CD4-positive, CD25-positive, alpha-beta regulatory T cell (primary cell): Measurements from ENCODE around the gene ID3. TPM values are rescaled to one million over a fixed set of nuclear protein-coding genes. Genes with fewer than 3 reads are reported as not detected.

Experiments
- ATAC-seq, 2 donors: fragments of 150-1000 bp; cut with Tn5 transposase; one replicate each; pipeline ENCODE4 v1.10.0; 2021; ENCODE audit warnings: low read depth in 2 of 2, moderate number of reproducible peaks in 2 of 2, moderate library complexity in 1 of 2
- DNase-seq, 3 donors: peaks; one replicate each; pipeline versions ENCODE4 v3.0.0 to v3.0.0-alpha.2; 2012 to 2022; ENCODE audit warnings: mixed read lengths in 1 of 3
- H3K27ac ChIP-seq: one replicate; pipeline ENCODE4 v1.7.0; 2013; ENCODE audit warnings: mild to moderate bottlenecking, low read length; ENCODE audit not compliant: insufficient read depth, poor library complexity, severe bottlenecking
- H3K27me3 ChIP-seq: one replicate; pipeline ENCODE4 v1.7.0; 2013; ENCODE audit warnings: low read length; ENCODE audit not compliant: control insufficient read depth, insufficient read depth
- H3K36me3 ChIP-seq: one replicate; pipeline ENCODE4 v1.7.0; 2013; ENCODE audit warnings: mild to moderate bottlenecking, low read length, moderate library complexity; ENCODE audit not compliant: control insufficient read depth, insufficient read depth
- H3K4me1 ChIP-seq: 2 replicates; pipeline ENCODE4 v1.7.0; 2013; ENCODE audit warnings: mild to moderate bottlenecking, low read length; ENCODE audit not compliant: insufficient read depth, control insufficient read depth, poor library complexity, severe bottlenecking
- H3K4me3 ChIP-seq: one replicate; pipeline ENCODE4 v1.7.0; 2013; ENCODE audit warnings: low read depth, mild to moderate bottlenecking, low read length, moderate library complexity
- H3K9me3 ChIP-seq, 2 experiments: 1 replicate in 1 of 2; 2 replicates in 1 of 2; pipeline ENCODE4 v1.7.0; 2013; ENCODE audit warnings: low read length in 2 of 2, mild to moderate bottlenecking in 1 of 2, moderate library complexity in 1 of 2; ENCODE audit not compliant: control insufficient read depth in 2 of 2
- H3K27ac Mint-ChIP-seq, 3 donors: one replicate each; pipeline ENCODE4 v1.8.0; 2020 to 2022; ENCODE audit warnings: mild to moderate bottlenecking in 3 of 3, mixed read lengths in 3 of 3, moderate library complexity in 2 of 3
- H3K27me3 Mint-ChIP-seq: one replicate; pipeline ENCODE4 v1.8.0; 2022; ENCODE audit warnings: mild to moderate bottlenecking, mixed read lengths
- H3K36me3 Mint-ChIP-seq: one replicate; pipeline ENCODE4 v1.8.0; 2020; ENCODE audit warnings: mixed read lengths
- H3K4me1 Mint-ChIP-seq, 4 donors: one replicate each; pipeline ENCODE4 v1.8.0; 2020 to 2022; ENCODE audit warnings: mixed read lengths in 4 of 4, mild to moderate bottlenecking in 1 of 4
- H3K4me3 Mint-ChIP-seq, 4 donors: one replicate each; pipeline ENCODE4 v1.8.0; 2020 to 2022; ENCODE audit warnings: mild to moderate bottlenecking in 4 of 4, mixed read lengths in 4 of 4, moderate library complexity in 3 of 4
- H3K9me3 Mint-ChIP-seq, 7 donors: one replicate each; pipeline ENCODE4 v1.8.0; 2020 to 2022; ENCODE audit warnings: mixed read lengths in 7 of 7, mild to moderate bottlenecking in 3 of 7, moderate library complexity in 2 of 7
- polyA plus RNA-seq, 4 donors: library from polyadenylated mRNA; unstranded; fragments of 300-500 nt; fragmentation: Illumina TruSeq; gene quantifications; one replicate each; pipeline ENCODE4 v1.2.3, GENCODE V29; 2021
- total RNA-seq: library from RNA; stranded (reverse); gene quantifications from one replicate; pipeline ENCODE4 v1.2.3, GENCODE V29; 2022

The ID3 gene
- total and polyA plus RNA-seq, 5 donors from 2014 or later = 35.9 to 56.9 (median 51.1) TPM

- Mint-ChIP-seq H3K36me3 (peaks cover 5% of the 10 kb centered on the region), H3K9me3 (no peaks in the 10 kb centered on the region), H3K27ac (peak overlapping the region in 2 of 3 donors; percentile 68 to 82), H3K27me3 (peaks cover 26% of the 10 kb centered on the region), H3K4me1 (peaks cover 12 to 54% (median 20%) of the 10 kb centered on the region in 4 donors), H3K4me3 (peak overlapping the region; percentile 27 to 77 (median 64))
- Histone ChIP-seq H3K9me3 (no peaks in the 10 kb centered on the region), H3K27me3 (peaks cover 5% of the 10 kb centered on the region), H3K36me3 (no peaks in the 10 kb centered on the region), H3K27ac (no peak overlapping the region), H3K4me1 (peaks cover 35% of the 10 kb centered on the region), H3K4me3 (no peak overlapping the region)
- DNase-seq (peak in 2 of 3 donors; percentile 34 to 56), ATAC-seq (no peak)
Measured at GRCh38 chr1:23562137-23562876, 3.0 kb upstream of the ID3 start.

GRCh38 chr1:23561813-23562100 lies 2.5 kb upstream of the ID3 start:
- no peak overlapping the region for H3K4me3 ChIP-seq

GRCh38 chr1:23561076-23561812 lies 1.9 kb upstream of the ID3 start:
- Histone ChIP-seq H3K4me3 (no peak overlapping the region), H3K9me3 (no peaks in the 10 kb centered on the region), H3K4me1 (peaks cover 46% of the 10 kb centered on the region), H3K36me3 (no peaks in the 10 kb centered on the region), H3K27ac (no peak overlapping the region), H3K27me3 (peaks cover 5% of the 10 kb centered on the region)
- Mint-ChIP-seq H3K27me3 (peaks cover 21% of the 10 kb centered on the region), H3K36me3 (peaks cover 12% of the 10 kb centered on the region), H3K4me1 (peaks cover 12 to 58% (median 28%) of the 10 kb centered on the region in 4 donors), H3K4me3 (peak overlapping the region in 3 of 4 donors; percentile 25 to 99 (median 97)), H3K27ac (peak overlapping the region; percentile 28 to 90 (median 74)), H3K9me3 (no peaks in the 10 kb centered on the region)
- DNase-seq = no peak
- no peak for ATAC-seq

More at GRCh38 chr1:23561813-23562100, 2.5 kb upstream of the ID3 start:
- Histone ChIP-seq H3K27me3 (peaks cover 5% of the 10 kb centered on the region), H3K27ac (no peak overlapping the region), H3K4me1 (peaks cover 41% of the 10 kb centered on the region), H3K9me3 (no peaks in the 10 kb centered on the region), H3K36me3 (no peaks in the 10 kb centered on the region)
- ATAC-seq (no peak), DNase-seq (no peak)
- Mint-ChIP-seq H3K9me3 (no peaks in the 10 kb centered on the region), H3K36me3 (peaks cover 9% of the 10 kb centered on the region), H3K27ac (peak overlapping the region in 1 of 3 donors; percentile 82), H3K4me3 (peak overlapping the region in 2 of 4 donors; percentile 66 to 97), H3K27me3 (peaks cover 26% of the 10 kb centered on the region), H3K4me1 (peaks cover 12 to 56% (median 25%) of the 10 kb centered on the region in 4 donors)

GRCh38 chr1:23559985-23560741 lies 862 bp upstream of the ID3 start:
- Histone ChIP-seq H3K27me3 (peaks cover 5% of the 10 kb centered on the region), H3K4me3 (peak overlapping the region; percentile 97), H3K27ac (peak overlapping the region; percentile 88), H3K36me3 (no peaks in the 10 kb centered on the region), H3K4me1 (peaks cover 57% of the 10 kb centered on the region), H3K9me3 (no peaks in the 10 kb centered on the region)
- H3K4me3 Mint-ChIP-seq = peak overlapping the region; percentile 89 to 99 (median 97)
- ATAC-seq (no peak), DNase-seq (no peak)
- H3K4me1 Mint-ChIP-seq = peaks cover 12 to 66% (median 36%) of the 10 kb centered on the region in 4 donors
- H3K9me3 Mint-ChIP-seq = no peaks in the 10 kb centered on the region
- peaks cover 12% of the 10 kb centered on the region for H3K36me3 Mint-ChIP-seq
- peak overlapping the region; percentile 87 to 96 (median 90) for H3K27ac Mint-ChIP-seq
- H3K27me3 Mint-ChIP-seq = peaks cover 16% of the 10 kb centered on the region

- H3K4me1 Mint-ChIP-seq = peaks cover 12 to 75% (median 43%) of the 10 kb centered on the region in 4 donors
- no peaks in the 10 kb centered on the region for H3K9me3 Mint-ChIP-seq
- H3K27ac Mint-ChIP-seq = peak overlapping the region; percentile 87 to 96 (median 90)
- H3K36me3 ChIP-seq = no peaks in the 10 kb centered on the region
- H3K36me3 Mint-ChIP-seq = peaks cover 12% of the 10 kb centered on the region
- DNase-seq (no peak), ATAC-seq (no peak)
- H3K27me3 Mint-ChIP-seq = peaks cover 18% of the 10 kb centered on the region
- H3K27me3 ChIP-seq = peaks cover 4% of the 10 kb centered on the region
- no peaks in the 10 kb centered on the region for H3K9me3 ChIP-seq
- peak overlapping the region; percentile 88 for H3K27ac ChIP-seq
- H3K4me3 ChIP-seq = peak overlapping the region; percentile 97
- H3K4me3 Mint-ChIP-seq = peak overlapping the region; percentile 89 to 99 (median 97)
- peaks cover 67% of the 10 kb centered on the region for H3K4me1 ChIP-seq
Measured at GRCh38 chr1:23558872-23559135, 497 bp downstream of the ID3 start.

GRCh38 chr1:23558140-23558871 lies 995 bp downstream of the ID3 start:
- Histone ChIP-seq H3K27ac (peak overlapping the region; percentile 88), H3K4me3 (peak overlapping the region; percentile 97), H3K27me3 (no peaks in the 10 kb centered on the region), H3K36me3 (no peaks in the 10 kb centered on the region), H3K9me3 (no peaks in the 10 kb centered on the region), H3K4me1 (peaks cover 71% of the 10 kb centered on the region)
- H3K4me3 Mint-ChIP-seq = peak overlapping the region; percentile 89 to 99 (median 97)
- peak in 2 of 3 donors; percentile 20 to 56 for DNase-seq
- no peaks in the 10 kb centered on the region for H3K9me3 Mint-ChIP-seq
- H3K27me3 Mint-ChIP-seq = peaks cover 15% of the 10 kb centered on the region
- H3K27ac Mint-ChIP-seq = peak overlapping the region; percentile 90 to 98 (median 96)
- peaks cover 12% of the 10 kb centered on the region for H3K36me3 Mint-ChIP-seq
- H3K4me1 Mint-ChIP-seq = peaks cover 12 to 77% (median 45%) of the 10 kb centered on the region in 4 donors
- ATAC-seq = no peak

- peaks cover 68% of the 10 kb centered on the region for H3K4me1 ChIP-seq
- peak overlapping the region; percentile 89 to 99 (median 97) for H3K4me3 Mint-ChIP-seq
- H3K9me3 ChIP-seq = no peaks in the 10 kb centered on the region
- ATAC-seq = no peak
- H3K27ac ChIP-seq = peak overlapping the region; percentile 88
- H3K9me3 Mint-ChIP-seq = no peaks in the 10 kb centered on the region
- peak overlapping the region; percentile 97 for H3K4me3 ChIP-seq
- H3K27ac Mint-ChIP-seq = peak overlapping the region; percentile 90 to 98 (median 96)
- H3K36me3 ChIP-seq = no peaks in the 10 kb centered on the region
- H3K4me1 Mint-ChIP-seq = peaks cover 12 to 74% (median 45%) of the 10 kb centered on the region in 4 donors
- H3K27me3 Mint-ChIP-seq = peaks cover 15% of the 10 kb centered on the region
- peak in 1 of 3 donors; percentile 64 for DNase-seq
- H3K27me3 ChIP-seq = no peaks in the 10 kb centered on the region
- peaks cover 12% of the 10 kb centered on the region for H3K36me3 Mint-ChIP-seq
Measured at GRCh38 chr1:23557471-23558124, 1.7 kb downstream of the ID3 start.
